GM12891 (cell line): ENCODE measurements around the gene TCERG1L.

Source experiments
- DNase-seq: peaks from one replicate; pipeline ENCODE4 v3.0.0; 2011; ENCODE audit warnings: low spot score; ENCODE audit not compliant: insufficient read length
- FAIRE-seq: peaks from 2 replicates; lab custom pipeline; 2011; peaks lifted over from hg19 to GRCh38; lab: Jason Lieb, UNC
- PAX5 ChIP-seq: IDR thresholded peaks from 2 replicates; pipeline ENCODE4 v1.6.1; 2011; ENCODE audit warnings: low read length, moderate library complexity, mild to moderate bottlenecking; ENCODE audit not compliant: insufficient read depth, severe bottlenecking
- POLR2A ChIP-seq: IDR thresholded peaks from 2 replicates; pipeline ENCODE4 v1.6.1; 2011; ENCODE audit warnings: low read depth, low read length, control low read depth
- POLR2AphosphoS5 ChIP-seq: IDR thresholded peaks from 2 replicates; pipeline ENCODE4 v1.6.1; 2011; ENCODE audit warnings: low read depth, low read length, control low read depth
- POU2F2 ChIP-seq: IDR thresholded peaks from 2 replicates; pipeline ENCODE4 v1.6.1; 2011; ENCODE audit warnings: low read depth, mild to moderate bottlenecking, control low read depth, low read length, moderate library complexity
- SPI1 ChIP-seq: IDR thresholded peaks from 2 replicates; pipeline ENCODE4 v1.6.1; 2011; ENCODE audit warnings: low read depth, low read length, control low read depth
- TAF1 ChIP-seq: IDR thresholded peaks from 2 replicates; pipeline ENCODE4 v1.6.1; 2011; ENCODE audit warnings: low read depth, low read length, control low read depth

The TCERG1L gene

GRCh38 chr10:131261890-131262475, 49.5 kb downstream of the TCERG1L start:
- no peak for DNase-seq
- no peak for FAIRE-seq
- TF ChIP-seq POU2F2, result no peak
- TF ChIP-seq POLR2A, result no peak
- no peak for TF ChIP-seq PAX5
- no peak for TF ChIP-seq TAF1
- no peak for TF ChIP-seq SPI1
- TF ChIP-seq POLR2AphosphoS5, result no peak

GRCh38 chr10:131260452-131261211, 50.9 kb downstream of the TCERG1L start:
- no peak for FAIRE-seq
- TF ChIP-seq PAX5, result no peak
- TF ChIP-seq TAF1, result no peak
- no peak for TF ChIP-seq POLR2AphosphoS5
- no peak for TF ChIP-seq POLR2A
- no peak for TF ChIP-seq POU2F2
- no peak for TF ChIP-seq SPI1
- no peak for DNase-seq

GRCh38 chr10:131260031-131260430, 51.5 kb downstream of the TCERG1L start:
- FAIRE-seq (no peak), DNase-seq (no peak)
- TF ChIP-seq PAX5, result no peak

GRCh38 chr10:131259535-131259934, 52.0 kb downstream of the TCERG1L start:
- DNase-seq (no peak), FAIRE-seq (no peak)

GRCh38 chr10:131258256-131258655, 53.3 kb downstream of the TCERG1L start:
- FAIRE-seq, result no peak
- TF ChIP-seq TAF1 (no peak), POLR2A (no peak), SPI1 (no peak), POU2F2 (no peak), PAX5 (no peak), POLR2AphosphoS5 (no peak)
- DNase-seq, result no peak

More at GRCh38 chr10:131259535-131259934, 52.0 kb downstream of the TCERG1L start:
- TF ChIP-seq POLR2AphosphoS5 (no peak), POLR2A (no peak), SPI1 (no peak), TAF1 (no peak), PAX5 (no peak), POU2F2 (no peak)

- no peak for FAIRE-seq
- no peak for DNase-seq
Measured at GRCh38 chr10:131257027-131257426, 54.5 kb downstream of the TCERG1L start.

GRCh38 chr10:131254859-131255252, 56.7 kb downstream of the TCERG1L start:
- TF ChIP-seq PAX5 (no peak), POLR2A (no peak), POU2F2 (no peak), SPI1 (no peak), POLR2AphosphoS5 (no peak), TAF1 (no peak)
- no peak for FAIRE-seq
- no peak for DNase-seq

More at GRCh38 chr10:131257027-131257426, 54.5 kb downstream of the TCERG1L start:
- TF ChIP-seq POLR2A (no peak), POLR2AphosphoS5 (no peak), TAF1 (no peak), PAX5 (no peak)

GRCh38 chr10:131253931-131254858, 57.3 kb downstream of the TCERG1L start:
- DNase-seq (no peak), FAIRE-seq (no peak)
- TF ChIP-seq PAX5, result no peak
- TF ChIP-seq POLR2A, result no peak
- no peak for TF ChIP-seq POLR2AphosphoS5
- no peak for TF ChIP-seq TAF1
- TF ChIP-seq SPI1, result no peak
- TF ChIP-seq POU2F2, result no peak

GRCh38 chr10:131252567-131253276, 58.8 kb downstream of the TCERG1L start:
- no peak for TF ChIP-seq TAF1
- no peak for TF ChIP-seq SPI1
- TF ChIP-seq PAX5, result no peak
- TF ChIP-seq POLR2A, result no peak
- TF ChIP-seq POLR2AphosphoS5, result no peak
- TF ChIP-seq POU2F2, result no peak
- FAIRE-seq (no peak), DNase-seq (no peak)
